ENCODE results near the gene CDRT4. TPM values are rescaled to one million over a fixed set of nuclear protein-coding genes. Genes with fewer than 3 reads are reported as not detected.

CDRT4 gene
- total and polyA plus RNA-seq, 2 donors (not counting 3 experiments of a cell fraction or from before 2014, with no cell fraction given), result 11.5 to 13.6 TPM

DNA sequence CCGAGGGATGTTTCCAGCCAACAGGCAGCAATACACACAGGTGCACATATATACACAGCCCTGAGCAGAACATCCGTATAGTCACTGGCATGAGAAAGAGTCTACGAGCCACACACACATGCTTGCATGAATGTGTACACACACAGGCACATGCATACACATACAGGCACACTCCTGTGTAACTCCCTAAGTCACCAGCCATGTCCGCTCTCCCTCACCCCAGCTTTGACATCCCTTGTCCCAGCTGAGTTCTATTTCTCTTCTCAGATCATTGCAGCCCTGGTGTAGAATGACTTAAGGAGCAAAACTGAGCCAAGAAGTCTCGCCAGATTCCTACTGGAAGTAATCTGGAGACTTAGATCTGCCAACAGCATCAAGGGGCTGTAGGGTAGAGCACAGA is 13.1 kb downstream of the CDRT4 start:
- intact Hi-C loops (cut with micrococcal nuclease) (no loop called here), dilution Hi-C loops (cut with MboI; ENCODE audit: extremely low pct_ligation_motif_present, low sequenced_read_pairs) (no loop called here)
- no peaks in the 10 kb centered on the region for H3K36me3 ChIP-seq (ENCODE audit: control insufficient read depth in 2 of 2, extremely low read depth in 1 of 2, insufficient read depth in 2 of 2, low read length in 2 of 2)
- ChIA-PET POLR2A (no interaction called here), CTCF (interaction anchor here (2.0 kb wide), 1 partner anchor 9 kb away, joined by 9 read pairs; no protein-coding TSS in a partner anchor)
- TF ChIP-seq, protein P1, sequence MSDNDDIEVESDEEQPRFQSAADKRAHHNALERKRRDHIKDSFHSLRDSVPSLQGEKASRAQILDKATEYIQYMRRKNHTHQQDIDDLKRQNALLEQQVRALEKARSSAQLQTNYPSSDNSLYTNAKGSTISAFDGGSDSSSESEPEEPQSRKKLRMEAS (IDR thresholded peaks at IDR 0.05; ENCODE audit: insufficient read depth, insufficient read length), result no peak
- TF ChIP-seq JUN (IDR thresholded peaks at IDR 0.05; ENCODE audit: borderline replicate concordance, insufficient read depth, insufficient read length, low read depth) (no peak), POLR2A (IDR thresholded peaks at IDR 0.05; ENCODE audit: low read depth, low read length) (no peak), GATA2 (IDR thresholded peaks at IDR 0.05; ENCODE audit: insufficient read depth, insufficient read length, low read depth, low read length) (no peak), MYC (IDR thresholded peaks at IDR 0.05; ENCODE audit: low read depth, low read length) (no peak), POLR2AphosphoS5 (IDR thresholded peaks at IDR 0.05; ENCODE audit: insufficient read depth, low read depth, low read length) (no peak), CTCF (IDR thresholded peaks at IDR 0.05; ENCODE audit: extremely low read depth in 1 of 2, insufficient read depth in 1 of 2, low read depth in 1 of 2, low read length in 2 of 2) (no peak), EZH2 (IDR thresholded peaks at IDR 0.05; ENCODE audit: borderline replicate concordance, low read depth, low read length, severe bottlenecking) (no peak), FOS (IDR thresholded peaks at IDR 0.05; ENCODE audit: borderline replicate concordance, insufficient read depth, low read length) (no peak)
- no peak overlapping the region for H3K9ac ChIP-seq (replicated peaks; ENCODE audit: extremely low read depth, insufficient read depth, low read length)
- no peak overlapping the region for H3K4me2 ChIP-seq (ENCODE audit: insufficient read depth, low read length)
- peaks cover 12% of the 10 kb centered on the region for H3K4me1 ChIP-seq (ENCODE audit: control insufficient read depth, extremely low read depth, insufficient read depth, low read length)
- no peaks in the 10 kb centered on the region for H3K79me2 ChIP-seq (ENCODE audit: control insufficient read depth, insufficient read depth, low read length)
- H2AFZ ChIP-seq (ENCODE audit: low read depth, low read length), result no peak overlapping the region
- no TSS peak for BruUV-seq (replicated peaks)
- H4K20me1 ChIP-seq (replicated peaks; ENCODE audit: control insufficient read depth, extremely low read depth, insufficient read depth, low read length), result no peaks in the 10 kb centered on the region
- DNase-seq (ENCODE audit: low read depth, low spot score) (no peak), FAIRE-seq (no peak)
- no peaks in the 10 kb centered on the region for H3K9me3 ChIP-seq (replicated peaks; ENCODE audit: control insufficient read depth, insufficient read depth, low read length)
- no peak overlapping the region for H3K27ac ChIP-seq (ENCODE audit: insufficient read depth, low read depth, low read length)
- no peaks in the 10 kb centered on the region for H3K9me1 ChIP-seq (replicated peaks; ENCODE audit: control insufficient read depth, extremely low read depth, insufficient read depth, low read length)
- no peak overlapping the region for H3K4me3 ChIP-seq (replicated peaks in 1 of 3; ENCODE audit: insufficient read depth in 1 of 3, low read depth in 1 of 3, low read length in 3 of 3)
- no peaks in the 10 kb centered on the region for H3K27me3 ChIP-seq (ENCODE audit: control insufficient read depth in 2 of 2, insufficient read depth in 2 of 2, low read length in 2 of 2)

Data from endothelial cell of umbilical vein (primary cell).